GM18907 (cell line): ENCODE data around the gene VGLL4.
"Not testable (repeated sequence)": the region's sequence is repeated elsewhere in the genome, so short reads cannot be mapped to it uniquely, and the experiment has no call there.

ENCODE experiments used
- ATAC-seq: cut with Tn5 transposase; IDR thresholded peaks from one replicate; pipeline ENCODE4 v1.9.1; 2021; ENCODE audit warnings: mild to moderate bottlenecking, moderate library complexity; ENCODE audit not compliant: unreplicated experiment

The VGLL4 gene

DNA sequence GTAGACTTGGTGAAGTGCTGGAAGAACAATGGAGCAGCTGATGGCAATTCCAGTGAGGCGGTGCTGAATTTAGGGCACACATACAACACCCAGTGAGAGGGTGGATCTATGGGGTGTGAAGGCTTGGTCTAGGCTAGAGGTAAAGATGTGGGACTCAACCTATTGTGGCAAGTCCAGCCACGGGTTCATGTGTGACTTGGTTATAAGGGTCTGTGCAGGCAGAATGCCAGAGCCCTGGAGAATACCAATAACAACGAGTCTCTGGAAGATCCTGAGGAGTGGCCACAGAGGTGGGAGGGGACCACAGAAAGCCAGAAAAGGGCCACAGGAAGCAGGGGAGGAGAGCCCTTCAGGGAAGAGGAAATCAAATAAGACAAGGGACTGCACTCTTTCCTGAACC lies 55.0 kb downstream of the VGLL4 start:
- no peak for ATAC-seq

DNA sequence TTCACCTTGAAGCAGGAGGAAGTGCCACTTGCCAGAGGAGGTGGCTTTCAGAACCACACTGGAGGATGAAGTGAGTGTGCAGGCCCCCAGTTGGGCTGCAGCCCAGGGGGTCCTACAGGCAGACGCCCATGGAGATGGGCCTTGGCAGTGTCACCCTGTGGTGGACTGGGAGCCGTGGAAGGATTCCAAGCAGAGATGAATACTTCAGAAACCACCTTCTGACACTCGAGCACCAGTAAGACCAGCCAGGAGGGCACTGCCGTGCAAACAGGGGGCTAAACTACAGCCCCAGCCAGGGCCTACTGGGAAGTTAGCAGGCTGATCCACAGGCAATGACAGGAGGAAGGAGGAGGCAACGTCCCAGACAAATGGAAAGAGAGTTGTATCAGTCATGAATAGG lies 55.4 kb downstream of the VGLL4 start:
- ATAC-seq: no peak

DNA sequence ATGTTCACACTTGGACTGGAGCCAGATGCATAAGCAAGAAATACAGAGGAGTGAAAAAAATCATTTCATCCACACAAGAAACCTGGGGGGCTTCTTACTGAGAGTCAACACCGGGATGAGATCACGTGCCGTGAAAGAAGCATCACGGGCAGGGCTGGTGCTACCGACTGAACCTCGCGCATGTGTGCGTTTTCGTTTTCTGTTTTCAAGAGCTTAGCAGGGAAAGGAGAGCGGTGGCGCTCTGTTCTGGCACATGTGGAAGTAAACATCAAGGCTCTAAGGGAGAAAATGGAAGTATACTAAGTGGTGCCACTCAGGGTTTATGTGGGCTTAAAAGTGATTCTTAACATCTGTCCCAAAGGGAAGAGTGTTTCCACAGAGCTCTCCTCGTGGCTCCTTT lies 55.9 kb downstream of the VGLL4 start:
- no peak for ATAC-seq

DNA sequence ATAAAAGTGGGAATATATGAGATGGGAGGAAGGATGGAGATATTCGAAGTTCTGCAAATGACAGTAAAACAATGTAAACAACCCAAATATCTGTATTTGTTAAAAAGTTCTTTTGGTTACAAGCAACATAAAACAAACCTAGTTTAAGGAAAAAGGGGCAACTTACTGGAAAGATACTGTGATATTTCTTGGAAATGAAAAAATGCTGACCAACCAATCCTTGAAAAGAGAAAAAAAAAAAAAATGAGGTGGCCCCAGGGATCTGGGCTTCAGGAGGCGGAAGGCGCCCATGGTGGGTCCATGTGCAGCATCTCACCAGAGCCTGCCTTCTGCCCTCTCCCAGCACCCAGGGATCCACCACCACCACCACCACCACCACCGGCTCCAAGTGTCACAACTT lies 59.1 kb downstream of the VGLL4 start:
- no peak for ATAC-seq

DNA sequence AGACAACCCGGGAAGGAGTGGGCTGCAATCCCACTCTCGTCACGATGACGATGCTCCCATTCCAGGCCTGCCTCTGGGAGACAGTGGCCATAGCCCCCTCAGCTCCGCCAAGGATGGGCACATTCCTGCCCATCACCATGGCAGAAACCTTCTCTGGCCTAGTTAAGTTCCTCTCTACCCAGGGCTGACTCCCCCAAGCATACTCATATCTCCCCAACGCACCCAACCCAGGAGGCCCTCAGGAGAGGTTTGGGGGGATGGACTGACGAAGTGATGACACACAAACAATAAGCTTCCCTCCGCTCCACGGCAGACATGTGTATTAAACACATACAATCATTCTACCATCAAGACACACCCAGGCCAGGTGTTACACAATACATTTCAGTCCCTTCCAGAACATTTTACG lies 60.1 kb downstream of the VGLL4 start:
- no peak for ATAC-seq

DNA sequence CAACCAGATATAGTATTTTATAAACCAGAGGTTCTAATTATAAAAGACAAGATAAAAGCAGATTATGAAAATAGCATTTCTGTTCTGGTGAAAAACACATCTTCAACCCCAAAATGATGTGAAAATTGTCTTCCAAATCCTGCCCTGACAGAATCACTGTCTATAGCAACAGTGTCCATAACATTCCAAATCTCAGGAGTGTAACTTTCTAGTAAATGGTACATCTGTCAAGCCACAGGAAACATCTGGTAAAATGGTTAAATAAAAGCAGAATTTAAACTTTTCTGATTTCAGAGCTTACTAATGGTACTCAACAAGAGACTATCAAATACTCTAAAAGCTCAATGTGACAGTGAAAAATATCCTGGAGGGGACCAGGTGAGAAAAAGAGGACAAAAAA lies 60.5 kb downstream of the VGLL4 start:
- ATAC-seq: no peak

DNA sequence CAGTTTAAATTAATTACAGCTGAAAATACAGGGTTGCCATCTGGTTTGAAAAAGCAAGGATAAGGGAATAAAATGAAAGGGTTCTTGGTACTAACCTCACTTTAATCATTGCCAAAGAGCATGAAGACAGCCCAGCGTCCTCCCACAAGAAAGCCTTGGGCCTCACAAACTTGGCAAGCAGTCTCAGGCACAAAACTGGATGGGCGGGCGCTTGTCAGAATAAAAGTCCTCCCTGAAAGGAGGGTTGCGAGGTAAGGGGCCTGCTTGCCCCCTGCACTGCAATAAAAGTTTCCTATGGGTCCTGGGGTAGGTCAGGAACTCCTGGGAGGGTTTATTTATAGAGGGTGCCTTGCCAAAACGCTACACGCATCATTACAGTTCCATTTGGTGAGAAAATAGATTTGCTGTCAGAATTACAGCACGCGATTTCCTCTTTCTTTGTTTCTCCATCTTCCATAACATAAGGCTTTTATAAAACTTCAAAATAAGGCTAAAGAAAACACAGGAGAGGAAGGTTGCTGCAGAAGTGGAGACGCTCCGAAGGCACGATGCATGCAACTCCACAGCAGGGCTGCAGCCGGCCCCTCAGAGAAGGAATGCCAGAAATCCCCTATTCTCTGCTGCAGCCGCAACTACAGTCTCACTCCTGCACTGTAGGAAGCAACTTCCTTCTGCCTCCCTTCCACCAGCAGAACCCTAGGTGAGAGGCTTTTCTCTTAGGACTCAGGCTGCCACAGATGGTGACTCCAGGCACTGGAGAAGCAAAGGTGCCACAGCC lies 61.3 kb downstream of the VGLL4 start:
- peak; percentile 64 for ATAC-seq

DNA sequence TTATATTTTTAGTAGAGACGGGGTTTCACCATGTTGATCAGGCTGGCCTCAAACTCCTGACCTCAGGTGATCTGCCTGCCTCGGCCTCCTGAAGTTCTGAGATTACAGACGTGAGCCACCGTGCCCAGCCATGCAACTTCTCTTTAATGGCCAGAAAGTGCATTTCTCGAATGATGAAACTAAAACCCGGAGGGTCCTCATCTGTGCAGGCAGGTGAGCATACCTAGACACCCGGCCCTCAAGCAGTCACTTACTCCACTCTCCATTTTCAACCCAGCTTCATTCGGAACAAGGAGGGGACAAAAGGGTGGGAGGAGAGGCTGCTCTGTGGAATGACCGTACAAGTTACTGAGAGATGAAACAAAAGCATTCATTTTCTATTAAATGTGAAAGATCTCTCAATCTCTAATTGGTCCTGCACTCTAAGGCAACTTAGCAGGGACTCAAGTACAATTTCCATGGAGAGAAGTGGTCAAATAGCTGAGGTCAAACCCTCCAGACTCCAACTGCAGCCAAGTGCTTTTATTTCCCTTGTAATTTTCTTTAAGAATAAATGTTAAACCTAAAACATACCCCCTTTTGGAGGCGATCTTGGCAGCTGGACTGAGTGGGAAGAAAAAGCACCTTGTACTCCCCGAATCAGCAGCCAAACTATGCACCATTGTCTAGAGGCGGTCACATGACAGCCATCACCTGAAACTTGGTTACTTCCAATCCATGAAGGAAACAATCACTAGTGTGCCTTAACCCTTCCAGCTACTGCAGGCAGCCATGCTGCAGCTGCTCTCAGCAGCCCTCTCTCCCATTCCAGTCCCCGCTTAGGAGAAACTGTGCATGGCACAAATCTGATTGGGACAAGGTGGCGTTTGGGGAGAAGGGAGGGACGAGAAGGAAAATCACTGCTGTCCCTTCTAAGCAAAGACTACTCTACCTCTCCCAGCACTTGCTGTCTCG lies 62.2 kb downstream of the VGLL4 start:
- ATAC-seq: peak; percentile 32

DNA sequence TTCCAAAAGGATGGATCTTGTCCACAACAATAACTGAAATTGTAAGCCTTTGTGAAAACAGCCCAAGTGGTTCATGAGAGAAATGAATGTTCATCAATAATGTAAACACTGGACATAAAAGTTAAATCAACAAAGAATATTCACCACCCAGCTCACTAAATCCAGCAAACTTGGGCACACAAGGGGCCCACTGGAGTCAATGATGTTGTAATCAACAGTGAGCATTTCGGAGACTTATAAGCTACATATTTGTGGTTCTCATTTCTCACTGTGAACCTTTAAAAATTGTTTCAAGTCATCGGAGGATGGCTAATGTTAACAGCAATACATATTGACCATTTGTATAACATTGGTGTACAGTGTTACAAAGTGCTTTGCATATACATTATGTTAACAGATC lies 63.1 kb downstream of the VGLL4 start:
- ATAC-seq: no peak

DNA sequence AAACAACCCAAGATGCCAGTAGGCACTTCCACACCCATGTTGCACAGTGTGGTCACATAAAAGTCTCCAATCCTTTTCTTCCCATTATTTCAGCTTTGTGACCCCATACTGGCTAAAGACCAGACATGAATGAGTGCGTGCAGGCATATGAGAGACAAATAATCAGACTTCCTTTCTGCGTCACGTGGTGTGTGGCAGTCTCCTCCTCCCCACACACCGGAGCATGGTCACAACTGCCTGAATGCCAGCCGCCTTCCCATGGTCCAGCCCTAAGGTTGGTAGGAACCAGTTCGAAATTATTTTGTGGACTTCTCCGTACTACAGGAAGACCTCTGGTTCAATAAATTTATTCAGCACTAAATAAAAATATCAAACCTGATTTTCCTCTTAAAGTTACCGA lies 65.5 kb downstream of the VGLL4 start:
- ATAC-seq: no peak

DNA sequence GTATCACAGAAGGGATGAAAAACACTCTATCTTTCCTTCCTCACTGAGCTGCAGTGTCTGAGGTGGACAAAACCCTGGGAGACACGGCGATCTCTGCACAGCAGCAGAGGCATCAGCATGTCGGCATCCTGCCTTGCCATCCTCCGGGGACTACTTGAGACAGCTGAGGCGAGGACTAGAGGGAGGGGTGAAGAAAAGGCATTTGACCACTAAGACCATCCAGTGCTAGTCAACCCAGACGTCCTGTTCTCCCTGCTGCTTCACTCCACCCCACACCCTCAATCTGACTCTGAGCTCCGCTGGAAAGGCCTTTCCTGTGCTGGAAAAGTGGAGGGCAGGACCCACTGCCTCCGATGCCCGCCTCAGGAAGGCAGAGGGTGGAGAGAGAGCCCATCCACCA lies 67.3 kb downstream of the VGLL4 start:
- ATAC-seq: no peak

DNA sequence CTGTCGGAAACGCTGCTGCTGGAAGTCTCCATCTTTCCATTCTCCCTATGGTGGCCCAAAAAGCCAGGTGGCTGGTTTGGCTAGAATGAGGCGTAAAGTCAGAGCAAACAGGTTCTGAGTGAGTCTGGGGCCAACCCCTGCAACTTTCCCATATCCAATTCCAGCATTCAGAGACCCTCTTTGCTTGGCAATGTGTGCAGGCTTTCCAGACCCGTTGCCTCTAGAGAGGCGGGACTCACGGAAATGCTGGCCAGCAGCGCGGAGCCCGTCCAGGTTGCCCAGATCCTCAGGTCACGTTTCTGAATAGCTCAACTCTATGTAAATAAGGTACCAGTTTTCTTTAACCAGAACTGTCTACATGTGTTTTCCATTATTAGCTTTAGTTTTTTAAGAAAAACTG lies 68.0 kb downstream of the VGLL4 start:
- no peak for ATAC-seq

DNA sequence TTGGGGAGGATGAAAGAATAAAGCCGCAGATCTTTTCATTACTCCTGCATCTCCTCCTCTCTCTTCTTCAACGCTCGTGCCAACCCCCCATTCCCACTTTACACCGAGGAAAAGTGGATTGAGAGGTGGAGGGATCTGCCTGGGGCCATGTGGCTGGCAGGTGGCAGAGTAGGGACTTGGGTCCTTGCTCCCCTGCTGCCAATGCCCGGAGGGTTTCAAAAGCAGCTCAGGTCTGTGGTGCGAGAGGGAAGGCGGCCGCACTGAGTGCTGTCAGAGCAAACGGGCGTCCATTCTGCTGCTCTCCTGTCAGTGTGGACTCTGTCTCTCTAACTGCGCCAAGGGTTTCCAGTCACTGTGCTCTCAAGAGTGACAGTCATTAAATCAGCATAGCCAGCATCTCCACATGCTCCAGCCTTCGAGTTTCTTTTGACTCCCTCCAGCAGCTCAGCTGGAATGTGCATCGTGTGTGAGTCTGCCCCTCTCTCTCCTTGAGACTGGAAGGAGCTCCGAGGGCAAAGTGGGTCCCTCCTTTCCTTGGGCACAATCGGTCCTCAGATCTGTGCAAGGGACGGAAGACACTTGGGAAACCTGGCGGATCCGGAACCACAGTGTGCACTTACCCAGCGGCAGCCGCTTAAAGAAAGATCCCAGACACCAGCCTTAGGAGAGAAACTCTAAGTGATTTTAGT lies 68.6 kb downstream of the VGLL4 start:
- no peak for ATAC-seq

DNA sequence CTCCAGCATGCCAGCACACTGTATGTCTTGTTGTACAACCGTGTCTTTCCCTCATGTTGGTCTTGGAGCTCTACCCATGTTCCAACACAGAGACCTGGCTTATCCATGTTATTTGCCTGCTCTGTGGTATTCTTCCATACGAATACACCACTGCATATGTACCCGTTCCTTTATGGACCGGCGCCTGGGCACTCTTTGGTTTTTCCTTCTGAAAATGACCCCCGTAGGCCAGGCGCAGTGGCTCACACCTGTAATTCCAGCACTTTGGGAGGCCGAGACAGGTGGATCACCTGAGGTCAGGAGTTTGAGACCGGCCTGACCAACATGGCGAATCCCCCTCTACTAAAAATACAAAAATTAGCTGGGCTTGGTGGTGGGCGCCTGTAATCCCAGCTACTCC lies 71.1 kb downstream of the VGLL4 start:
- not testable (repeated sequence) for ATAC-seq

DNA sequence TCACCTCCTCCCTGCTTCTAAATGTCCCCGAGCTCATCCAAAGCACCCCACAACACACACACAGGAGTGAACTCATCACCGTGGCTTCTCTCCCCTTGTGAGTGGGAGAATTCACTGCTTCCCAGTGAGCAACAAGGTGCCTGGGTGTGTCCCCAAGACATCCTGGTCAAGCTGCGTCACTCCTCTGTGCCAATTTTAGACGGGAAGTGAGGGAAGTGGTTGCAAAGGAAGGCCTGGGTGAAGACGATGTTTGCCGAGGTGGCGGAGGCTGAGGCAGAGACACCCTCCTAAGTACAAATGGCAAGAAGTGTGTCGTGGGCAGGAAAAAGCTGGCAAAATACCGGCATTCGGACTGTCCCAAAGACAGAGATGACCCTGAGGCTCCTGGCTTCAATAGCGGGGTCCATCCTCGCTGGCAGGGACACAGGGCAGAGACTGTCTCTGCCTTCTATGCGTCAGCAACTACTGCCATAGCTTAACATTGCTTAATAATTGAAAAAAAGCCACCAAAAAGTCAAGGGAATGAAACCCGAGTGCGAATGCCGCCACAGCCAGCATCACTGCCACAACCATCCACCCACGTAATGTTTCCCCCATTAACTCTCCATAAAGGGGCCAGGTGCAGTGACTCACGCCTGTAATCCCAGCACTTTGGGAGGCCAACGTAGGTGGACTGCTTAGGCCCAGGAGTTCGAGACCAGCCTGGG lies 72.8 kb downstream of the VGLL4 start:
- ATAC-seq: no peak

DNA sequence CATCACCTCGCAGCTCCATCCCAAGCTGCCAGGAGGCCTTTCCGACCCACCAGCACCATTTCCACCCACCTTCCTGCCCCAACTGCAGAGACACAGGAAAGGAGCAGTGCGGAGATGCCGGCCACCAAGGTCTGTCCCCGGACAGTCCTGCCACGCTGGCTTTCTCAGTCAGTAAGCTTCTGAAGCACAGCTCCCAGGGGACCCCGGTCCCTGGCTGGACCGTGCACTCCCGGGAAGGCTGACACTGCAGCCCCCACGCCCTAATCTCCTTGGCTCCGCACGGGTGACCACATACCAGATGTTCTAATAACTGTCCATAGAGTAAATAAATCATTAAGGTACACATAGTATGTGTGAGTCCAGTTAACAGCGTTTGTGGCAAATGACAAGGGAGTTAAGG lies 73.5 kb downstream of the VGLL4 start:
- ATAC-seq: no peak

DNA sequence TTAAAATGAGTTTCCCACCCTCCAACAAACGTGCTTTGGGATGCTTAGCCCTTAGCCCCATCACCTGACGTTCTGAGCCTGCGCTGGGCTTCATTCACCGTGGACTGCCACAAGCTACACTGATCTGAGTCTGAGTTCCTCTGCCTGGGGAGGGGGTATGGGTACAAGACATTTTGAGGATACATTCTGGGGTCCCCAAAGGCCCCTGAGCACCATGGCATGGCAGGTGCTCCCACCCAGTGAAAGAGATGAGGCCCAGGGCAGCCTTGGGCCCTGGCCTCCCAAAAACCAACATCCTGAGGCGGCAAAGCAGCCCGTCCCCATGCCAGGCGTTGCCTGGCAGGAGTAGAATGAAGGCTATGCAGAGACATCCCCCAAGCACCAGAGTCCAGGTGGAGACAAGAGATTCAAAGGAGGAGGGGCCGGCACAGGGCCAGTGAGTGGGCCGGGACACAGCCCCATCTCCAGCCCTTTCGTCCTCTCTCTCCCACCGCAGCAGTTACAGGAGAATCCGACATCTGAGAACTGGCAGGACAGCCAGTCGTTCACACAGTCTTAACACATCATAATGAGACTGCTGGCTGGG lies 74.5 kb downstream of the VGLL4 start:
- ATAC-seq: no peak

DNA sequence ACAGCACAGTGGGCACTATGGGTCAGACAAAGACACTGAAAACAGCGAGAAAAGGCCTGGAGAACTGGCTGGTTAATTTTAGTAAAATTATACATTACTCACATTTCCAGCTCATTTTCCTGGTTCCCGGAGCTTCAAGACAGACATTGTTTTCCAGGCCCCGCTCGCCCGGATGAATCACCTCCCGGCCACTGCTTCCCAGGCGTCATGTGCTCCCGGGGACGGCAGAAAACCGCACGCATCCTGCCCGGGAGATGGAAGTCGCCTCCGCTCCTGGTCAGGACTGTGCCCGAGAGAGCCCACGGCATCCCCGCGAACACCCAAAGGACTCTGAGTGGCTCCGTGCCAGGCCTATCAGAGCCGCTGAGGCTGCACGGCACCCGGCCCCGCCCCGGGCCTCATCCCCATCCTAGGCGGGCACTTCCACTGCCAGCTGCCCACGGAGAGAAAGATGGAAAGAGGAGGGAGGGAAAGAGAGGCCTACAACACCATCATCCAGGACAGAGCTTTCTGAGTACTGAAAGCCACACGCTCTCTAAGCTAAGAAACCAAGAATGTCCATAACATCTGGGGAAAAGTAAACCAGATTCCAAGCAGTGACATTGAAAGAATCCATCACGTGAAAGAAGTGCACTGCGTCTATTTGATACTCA lies 75.1 kb downstream of the VGLL4 start:
- no peak for ATAC-seq

DNA sequence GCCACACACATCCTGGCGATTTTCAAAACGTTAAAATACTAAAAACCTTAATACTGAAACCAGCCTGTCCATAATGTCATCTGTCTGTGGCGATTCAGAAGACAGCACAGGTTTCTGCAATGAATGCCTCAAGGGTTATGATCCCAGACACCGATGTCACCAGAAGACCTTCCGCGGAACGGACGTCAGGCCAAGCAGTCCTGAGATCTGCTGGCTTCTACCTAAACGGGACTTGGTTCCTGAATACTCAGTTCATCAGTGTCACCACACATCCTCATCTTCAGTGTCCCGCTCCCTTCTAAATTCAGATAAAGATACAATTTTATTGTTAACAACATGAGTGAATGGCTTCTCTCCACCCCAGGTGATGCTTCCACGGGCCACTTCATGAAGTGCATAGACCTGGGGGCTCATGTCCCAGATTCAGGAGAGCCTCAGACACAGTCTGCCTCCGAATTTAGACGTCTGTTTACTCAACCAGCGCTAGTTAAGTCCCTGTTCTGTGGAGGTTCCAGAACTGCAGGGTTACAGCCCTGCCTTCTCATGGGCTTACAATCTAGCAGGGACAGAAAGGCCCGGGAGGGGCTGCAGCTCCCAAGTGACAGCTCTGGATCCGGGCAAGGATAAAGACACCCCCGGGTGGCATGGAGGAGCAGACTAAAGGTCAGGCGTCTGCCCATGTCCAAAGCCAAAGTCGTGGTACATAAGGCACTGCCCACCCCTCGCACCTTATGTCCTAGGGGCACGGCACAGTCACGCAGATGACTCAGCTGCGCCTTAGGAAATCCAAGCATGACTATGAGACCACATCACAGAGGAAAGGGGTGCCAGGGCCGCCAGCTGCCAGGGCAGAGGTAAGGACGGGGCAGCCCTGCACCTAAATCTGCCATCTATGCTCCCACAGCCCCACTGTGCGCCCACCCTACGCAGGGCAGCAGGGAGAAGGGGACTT lies 75.9 kb downstream of the VGLL4 start:
- ATAC-seq: no peak
